HG03457 (cell line): ENCODE data around the gene INHBE.
A peak's percentile ranks its signal among the peaks of the same experiment; 100 is the strongest.

ENCODE experiments used
- ATAC-seq: cut with Tn5 transposase; IDR thresholded peaks from one replicate; pipeline ENCODE4 v1.9.1; 2021; ENCODE audit warnings: moderate number of reproducible peaks; ENCODE audit not compliant: unreplicated experiment

The INHBE gene

GRCh38 chr12:57460468-57460784, 5.3 kb downstream of the INHBE start:
- no peak for ATAC-seq

- ATAC-seq, result no peak
These were observed 5.8 kb downstream of the INHBE start for GRCh38 chr12:57460841-57461275.

GRCh38 chr12:57461276-57461916, 6.3 kb downstream of the INHBE start:
- no peak for ATAC-seq

DNA sequence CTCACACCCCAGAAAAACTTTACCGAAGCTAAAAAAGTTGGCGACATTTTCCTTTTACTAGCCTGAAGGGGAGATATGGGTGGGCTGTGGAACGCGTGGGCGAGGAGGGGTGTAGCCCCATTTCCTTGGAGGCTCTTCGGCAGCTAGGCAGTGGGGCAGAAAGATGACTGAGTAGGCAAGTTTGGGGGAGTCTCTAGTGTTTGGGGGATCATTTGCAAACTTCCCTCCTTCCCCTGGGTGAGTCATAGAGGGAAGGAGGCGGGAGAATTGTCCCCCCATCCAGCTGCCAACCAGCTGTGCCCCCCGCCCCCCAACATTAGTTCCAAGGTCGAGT, 6.8 kb downstream of the INHBE start:
- no peak for ATAC-seq

GRCh38 chr12:57462251-57462911, 7.3 kb downstream of the INHBE start:
- ATAC-seq, result peak; percentile 45

DNA sequence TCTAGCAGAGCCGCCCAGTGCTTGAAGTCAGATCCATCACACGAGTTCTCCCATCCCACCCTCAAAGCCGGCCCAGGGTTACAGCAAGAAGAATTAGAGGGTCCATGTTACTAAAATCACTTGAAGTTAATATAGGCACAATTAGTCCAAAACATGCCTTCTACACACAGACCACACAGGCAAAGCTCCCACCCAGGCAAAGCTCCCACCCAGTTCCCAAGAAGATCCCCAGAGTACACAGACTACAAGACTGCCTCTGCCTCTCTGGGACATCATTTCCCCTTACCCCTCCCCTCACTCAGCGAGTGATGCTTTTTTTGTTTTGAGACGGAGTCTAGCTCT, 7.8 kb downstream of the INHBE start:
- ATAC-seq, result no peak

DNA sequence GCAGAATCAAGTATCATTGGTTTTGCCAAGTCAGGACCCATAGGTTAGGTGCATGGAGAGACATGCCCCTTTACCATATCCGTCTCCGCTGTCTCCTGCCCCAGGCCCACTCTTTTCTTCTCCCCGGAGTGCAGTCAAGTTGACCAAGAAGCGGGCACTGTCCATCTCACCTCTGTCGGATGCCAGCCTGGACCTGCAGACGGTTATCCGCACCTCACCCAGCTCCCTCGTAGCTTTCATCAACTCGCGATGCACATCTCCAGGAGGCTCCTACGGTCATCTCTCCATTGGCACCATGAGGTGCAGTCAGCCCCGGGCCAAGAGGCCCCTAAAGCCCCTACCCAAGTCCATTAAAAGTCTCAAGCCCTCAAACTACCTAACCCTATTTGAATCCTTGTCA, 9.5 kb downstream of the INHBE start:
- ATAC-seq, result no peak

DNA sequence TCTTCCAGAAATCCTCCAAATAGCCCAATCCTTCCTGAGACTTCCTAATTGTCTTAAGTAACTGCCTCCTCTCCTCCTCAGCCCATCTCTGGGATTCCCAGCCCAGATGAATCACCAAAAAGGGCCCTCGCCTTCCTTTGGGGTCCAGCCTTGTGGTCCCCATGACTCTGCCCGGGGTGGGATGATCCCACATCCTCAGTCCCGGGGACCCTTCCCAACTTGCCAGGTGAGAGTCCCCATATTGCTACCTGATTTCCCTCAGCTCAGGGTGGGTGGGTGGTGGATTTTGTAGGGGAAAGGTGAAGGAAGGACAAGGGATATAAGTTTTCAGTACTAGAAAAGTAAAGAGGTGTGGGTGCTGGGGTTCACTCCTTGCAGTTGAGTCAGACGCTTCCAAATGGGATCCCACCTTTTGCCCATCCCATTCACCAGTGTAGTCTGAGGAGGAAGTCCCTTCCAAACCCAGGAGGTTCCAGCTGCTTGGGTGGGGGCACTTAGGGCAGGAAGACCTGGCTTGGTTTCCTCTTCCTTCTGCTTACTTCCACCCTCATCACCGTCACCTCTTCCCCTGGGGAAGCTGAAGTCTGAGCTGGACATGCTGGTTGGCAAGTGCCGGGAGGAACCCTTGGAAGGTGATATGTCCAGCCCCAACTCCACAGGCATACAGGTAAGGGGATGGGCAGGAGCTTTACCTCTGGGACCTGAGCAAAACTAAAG, 10.1 kb downstream of the INHBE start:
- ATAC-seq, result no peak

DNA sequence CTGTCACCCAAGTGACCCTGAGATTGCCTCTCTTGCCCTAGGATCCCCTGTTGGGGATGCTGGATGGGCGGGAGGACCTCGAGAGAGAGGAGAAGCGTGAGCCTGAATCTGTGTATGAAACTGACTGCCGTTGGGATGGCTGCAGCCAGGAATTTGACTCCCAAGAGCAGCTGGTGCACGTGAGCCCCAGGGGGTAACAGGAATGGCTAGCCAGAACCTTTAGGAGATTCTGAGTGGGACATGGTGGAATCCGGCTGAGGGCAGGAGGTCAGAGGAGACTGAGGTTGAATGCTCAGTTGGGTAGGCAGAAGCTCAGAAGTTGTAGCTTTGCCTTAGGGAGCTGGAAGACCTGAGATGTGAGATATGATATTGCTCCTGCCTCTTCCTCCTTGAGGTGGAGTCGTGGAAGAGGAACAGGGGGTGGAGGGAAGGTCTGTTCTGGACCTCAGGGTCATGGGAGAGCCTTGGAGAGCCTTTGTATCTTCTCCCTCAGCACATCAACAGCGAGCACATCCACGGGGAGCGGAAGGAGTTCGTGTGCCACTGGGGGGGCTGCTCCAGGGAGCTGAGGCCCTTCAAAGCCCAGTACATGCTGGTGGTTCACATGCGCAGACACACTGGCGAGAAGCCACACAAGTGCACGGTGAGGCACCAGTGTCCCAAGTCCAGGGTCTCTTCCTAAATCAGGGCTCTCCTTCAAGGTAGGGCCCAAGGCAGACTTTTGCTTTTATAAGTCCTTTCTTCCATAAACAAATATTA, 10.8 kb downstream of the INHBE start:
- no peak for ATAC-seq

DNA sequence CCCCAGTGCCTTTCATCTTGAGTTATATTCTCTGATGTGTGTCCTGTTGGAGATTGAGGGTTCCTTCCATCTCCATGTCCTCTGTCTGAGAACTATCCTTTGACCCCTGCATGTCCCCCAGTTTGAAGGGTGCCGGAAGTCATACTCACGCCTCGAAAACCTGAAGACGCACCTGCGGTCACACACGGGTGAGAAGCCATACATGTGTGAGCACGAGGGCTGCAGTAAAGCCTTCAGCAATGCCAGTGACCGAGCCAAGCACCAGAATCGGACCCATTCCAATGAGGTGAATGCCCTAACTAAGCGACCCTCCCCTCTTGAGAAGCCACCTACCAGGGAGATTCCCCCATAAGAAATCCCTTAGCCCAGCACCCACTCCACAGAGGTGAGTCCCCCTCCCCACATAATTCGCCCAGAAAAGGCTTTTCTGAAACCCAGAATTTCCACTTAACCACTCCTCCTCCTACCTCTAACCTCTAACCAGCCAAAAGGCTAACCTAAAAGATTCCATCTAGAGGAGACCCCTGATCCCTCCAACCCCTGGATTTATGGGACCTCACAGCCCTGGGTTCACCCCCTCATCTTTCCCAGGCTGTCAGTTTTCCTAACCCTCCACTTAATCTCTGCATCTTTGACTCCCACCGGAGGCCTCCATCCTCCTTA, 12.2 kb downstream of the INHBE start:
- no peak for ATAC-seq

GRCh38 chr12:57467915-57468314, 12.8 kb downstream of the INHBE start:
- no peak for ATAC-seq

DNA sequence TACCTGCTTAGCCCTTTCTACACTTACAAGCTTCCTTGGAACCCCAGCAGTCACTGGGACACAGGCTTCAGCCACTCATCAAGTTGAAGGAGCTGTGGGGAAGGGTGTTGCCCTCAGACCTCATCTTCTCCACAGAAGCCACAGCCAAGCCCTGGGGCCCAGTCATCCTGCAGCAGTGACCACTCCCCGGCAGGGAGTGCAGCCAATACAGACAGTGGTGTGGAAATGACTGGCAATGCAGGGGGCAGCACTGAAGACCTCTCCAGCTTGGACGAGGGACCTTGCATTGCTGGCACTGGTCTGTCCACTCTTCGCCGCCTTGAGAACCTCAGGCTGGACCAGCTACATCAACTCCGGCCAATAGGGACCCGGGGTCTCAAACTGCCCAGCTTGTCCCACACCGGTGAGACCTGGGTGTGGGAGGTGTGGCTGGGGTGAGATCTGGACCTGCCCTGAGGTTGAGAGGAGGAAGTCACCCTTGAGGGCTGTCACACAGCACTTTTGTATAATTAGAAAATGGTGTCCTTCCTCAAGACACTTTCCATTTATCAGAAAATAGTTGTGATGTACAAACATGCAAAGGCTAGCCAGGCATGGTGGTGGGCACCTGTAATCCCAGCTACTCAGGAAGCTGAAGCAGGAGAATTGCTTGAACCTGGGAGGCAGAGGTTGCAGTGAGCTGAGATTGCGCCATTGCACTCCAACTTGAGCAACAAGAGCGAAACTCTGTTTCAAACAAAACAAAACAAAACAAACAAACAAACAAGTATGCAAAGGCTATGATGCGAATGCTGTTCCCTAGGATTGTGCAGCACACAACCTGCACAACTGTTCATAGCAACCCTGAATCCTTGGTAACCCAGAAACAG, 14.4 kb downstream of the INHBE start:
- ATAC-seq, result no peak

DNA sequence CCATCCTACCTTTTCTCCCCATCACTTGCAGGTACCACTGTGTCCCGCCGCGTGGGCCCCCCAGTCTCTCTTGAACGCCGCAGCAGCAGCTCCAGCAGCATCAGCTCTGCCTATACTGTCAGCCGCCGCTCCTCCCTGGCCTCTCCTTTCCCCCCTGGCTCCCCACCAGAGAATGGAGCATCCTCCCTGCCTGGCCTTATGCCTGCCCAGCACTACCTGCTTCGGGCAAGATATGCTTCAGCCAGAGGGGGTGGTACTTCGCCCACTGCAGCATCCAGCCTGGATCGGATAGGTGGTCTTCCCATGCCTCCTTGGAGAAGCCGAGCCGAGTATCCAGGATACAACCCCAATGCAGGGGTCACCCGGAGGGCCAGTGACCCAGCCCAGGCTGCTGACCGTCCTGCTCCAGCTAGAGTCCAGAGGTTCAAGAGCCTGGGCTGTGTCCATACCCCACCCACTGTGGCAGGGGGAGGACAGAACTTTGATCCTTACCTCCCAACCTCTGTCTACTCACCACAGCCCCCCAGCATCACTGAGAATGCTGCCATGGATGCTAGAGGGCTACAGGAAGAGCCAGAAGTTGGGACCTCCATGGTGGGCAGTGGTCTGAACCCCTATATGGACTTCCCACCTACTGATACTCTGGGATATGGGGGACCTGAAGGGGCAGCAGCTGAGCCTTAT, 15.3 kb downstream of the INHBE start:
- ATAC-seq, result no peak

DNA sequence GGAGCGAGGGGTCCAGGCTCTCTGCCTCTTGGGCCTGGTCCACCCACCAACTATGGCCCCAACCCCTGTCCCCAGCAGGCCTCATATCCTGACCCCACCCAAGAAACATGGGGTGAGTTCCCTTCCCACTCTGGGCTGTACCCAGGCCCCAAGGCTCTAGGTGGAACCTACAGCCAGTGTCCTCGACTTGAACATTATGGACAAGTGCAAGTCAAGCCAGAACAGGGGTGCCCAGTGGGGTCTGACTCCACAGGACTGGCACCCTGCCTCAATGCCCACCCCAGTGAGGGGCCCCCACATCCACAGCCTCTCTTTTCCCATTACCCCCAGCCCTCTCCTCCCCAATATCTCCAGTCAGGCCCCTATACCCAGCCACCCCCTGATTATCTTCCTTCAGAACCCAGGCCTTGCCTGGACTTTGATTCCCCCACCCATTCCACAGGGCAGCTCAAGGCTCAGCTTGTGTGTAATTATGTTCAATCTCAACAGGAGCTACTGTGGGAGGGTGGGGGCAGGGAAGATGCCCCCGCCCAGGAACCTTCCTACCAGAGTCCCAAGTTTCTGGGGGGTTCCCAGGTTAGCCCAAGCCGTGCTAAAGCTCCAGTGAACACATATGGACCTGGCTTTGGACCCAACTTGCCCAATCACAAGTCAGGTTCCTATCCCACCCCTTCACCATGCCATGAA, 16.0 kb downstream of the INHBE start:
- ATAC-seq, result no peak

GRCh38 chr12:57471661-57472060, 16.6 kb downstream of the INHBE start:
- no peak for ATAC-seq

DNA sequence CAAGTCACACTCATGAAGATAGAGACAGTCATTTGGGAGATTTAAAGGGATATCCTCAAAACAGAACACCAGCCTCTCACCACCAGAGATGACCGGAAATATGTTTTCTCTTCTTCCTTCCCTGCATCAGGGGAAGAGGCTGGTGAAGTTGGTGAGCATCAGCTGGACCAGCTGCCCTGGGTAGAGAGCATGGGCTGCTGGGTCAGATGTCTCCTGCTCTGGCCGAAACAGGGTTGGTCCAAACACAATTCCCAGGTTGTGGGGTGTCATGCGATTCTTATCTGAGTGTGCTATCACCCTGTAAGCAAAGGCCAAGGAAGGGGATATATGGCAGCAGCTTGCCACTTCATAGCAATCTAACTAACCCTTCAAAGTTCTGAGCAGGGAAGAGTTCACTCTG, 17.3 kb downstream of the INHBE start:
- ATAC-seq, result no peak

DNA sequence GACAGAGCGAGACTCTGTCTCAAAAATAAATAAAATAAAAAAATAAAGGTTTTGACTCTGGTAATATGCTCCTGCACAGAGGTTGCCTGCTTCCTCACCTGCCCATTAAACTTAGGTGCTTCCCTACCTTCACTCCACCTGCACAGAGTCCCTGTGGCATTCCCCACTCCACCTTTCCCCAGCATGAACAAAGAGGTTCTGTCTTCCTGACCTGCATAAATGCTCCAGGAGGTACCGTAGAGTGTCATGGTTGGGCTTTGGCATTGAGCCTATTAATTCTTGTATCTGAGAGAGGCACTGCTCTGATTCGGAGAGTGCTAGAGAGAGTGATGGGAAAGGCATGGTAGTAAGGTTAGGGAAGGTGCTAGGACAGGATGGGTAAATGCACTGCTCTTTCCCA, 18.3 kb downstream of the INHBE start:
- no peak for ATAC-seq

DNA sequence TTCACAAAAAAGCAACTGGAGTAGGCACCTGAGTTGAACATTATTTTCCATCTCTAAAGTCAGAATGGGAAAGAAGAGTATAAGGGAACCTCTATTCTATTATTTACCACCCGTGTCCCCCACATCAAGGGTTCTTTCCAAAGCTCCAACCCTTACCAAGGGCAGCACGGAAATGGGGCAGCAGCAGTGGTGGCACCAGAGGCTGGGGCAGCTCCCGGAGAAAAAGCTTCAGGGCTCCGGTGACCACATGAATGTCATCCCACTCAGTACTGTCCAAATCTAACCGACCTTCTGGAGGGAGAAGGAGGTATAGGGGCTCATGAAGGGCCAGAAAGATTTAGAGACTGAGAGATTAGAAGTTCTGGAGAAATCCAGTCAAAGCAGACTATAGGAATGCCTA, 18.8 kb downstream of the INHBE start:
- no peak for ATAC-seq

DNA sequence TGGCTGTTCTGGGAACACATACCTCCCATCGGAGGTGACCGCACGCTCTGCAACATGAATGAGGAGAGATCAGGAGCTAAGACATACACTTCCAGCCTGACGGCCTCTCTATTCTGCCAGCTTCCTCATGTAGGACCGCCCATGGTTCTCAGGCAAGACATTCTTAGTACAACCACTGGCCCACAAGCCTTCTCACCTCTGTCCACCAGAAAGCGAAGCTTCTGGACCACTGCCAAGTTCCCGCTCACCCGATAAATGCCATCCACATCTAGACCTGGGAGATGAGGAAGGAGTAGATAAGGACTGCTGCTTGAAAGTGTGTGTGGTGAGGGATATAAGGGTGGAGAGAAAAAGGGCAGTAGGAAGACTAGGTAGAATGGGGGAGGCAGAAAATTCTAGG, 19.3 kb downstream of the INHBE start:
- ATAC-seq, result no peak
